Activated T-helper 9 cell treated with anti-CD3 and anti-CD28 coated beads, Interleukin-2, amount 50 U/mL, for 16 hours (primary cell): ENCODE measurements around the gene KLHL11.
"Not testable (repeated sequence)": the region's sequence is repeated elsewhere in the genome, so short reads cannot be mapped to it uniquely, and the experiment has no call there.

Source experiments
- DNase-seq: peaks from one replicate; pipeline ENCODE4 v3.0.0-alpha.2; 2020; ENCODE audit warnings: low read depth

The KLHL11 gene

DNA sequence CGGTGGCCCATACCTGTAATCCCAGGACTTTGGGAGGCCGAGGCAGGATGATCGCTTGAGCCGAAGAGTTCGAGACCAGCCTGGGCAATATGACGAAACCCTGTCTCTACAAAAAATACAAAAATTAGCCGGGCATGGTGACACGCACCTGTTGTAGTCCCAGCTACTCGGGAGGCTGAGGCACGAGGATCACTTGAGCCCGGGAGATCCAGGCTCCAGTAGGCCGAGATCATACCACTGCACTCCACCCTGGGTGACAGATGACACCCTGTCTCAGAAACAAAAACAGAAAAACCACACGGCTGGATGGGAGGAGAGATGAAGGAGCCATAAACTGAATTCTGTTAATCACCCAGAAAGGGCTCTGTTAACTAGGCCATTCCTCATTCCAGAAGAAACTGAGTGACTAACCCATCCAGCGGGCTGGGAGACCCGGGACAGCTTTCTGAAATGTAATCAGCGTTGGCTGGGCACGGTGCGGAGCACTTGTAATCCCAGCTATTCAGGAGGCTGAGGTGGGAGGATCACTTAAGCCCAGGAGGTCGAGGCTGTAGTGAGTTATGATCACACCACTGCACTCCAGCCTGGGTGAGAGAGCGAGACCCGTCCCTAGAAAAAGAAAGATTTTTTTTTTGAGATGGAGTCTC lies 28.6 kb downstream of the KLHL11 start:
- DNase-seq: no peak

DNA sequence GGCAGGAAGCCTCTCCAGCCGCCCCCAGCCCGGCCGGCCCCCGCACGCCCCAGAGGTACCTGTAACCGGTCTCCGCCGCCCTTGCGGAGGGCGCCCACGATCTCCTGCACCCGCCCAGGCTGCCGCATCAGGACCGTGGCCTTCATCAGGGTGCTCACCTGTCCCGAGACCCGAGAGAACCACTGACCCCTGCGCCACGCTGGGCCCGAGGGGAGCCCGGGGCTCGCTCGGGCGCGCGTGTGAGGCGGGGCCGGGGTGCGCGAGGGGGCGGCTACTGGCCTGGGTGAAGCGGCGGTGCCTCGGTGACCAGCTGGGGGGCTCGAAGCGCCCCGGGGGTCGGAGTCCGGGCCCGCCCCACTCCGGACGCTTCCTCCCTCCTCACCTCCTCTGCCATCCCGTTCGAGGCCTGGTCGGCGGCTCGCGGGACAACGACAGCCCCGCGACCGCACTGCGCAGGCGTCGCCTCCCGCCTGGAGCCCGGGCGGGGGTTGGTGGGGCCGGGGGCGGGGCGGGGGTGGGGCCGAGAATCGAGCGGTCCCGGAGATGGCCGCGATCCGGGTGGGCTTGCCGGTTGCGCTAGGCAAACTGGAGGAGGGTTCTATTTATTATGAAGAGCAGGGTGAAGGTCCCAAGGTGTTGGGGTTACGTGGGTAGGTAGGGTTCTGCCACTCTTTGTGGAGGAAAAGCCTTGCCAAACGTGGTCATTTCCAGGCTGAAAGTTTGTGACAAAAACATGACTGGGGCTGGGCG lies 29.2 kb downstream of the KLHL11 start, which contains the start of gene NT5C3B:
Gene NT5C3B, minus strand, starts transcription at position 433 of the 750 bp plus-strand sequence. Its CDS starts 39 bp downstream, at position 394.
- DNase-seq: peak; percentile 36

DNA sequence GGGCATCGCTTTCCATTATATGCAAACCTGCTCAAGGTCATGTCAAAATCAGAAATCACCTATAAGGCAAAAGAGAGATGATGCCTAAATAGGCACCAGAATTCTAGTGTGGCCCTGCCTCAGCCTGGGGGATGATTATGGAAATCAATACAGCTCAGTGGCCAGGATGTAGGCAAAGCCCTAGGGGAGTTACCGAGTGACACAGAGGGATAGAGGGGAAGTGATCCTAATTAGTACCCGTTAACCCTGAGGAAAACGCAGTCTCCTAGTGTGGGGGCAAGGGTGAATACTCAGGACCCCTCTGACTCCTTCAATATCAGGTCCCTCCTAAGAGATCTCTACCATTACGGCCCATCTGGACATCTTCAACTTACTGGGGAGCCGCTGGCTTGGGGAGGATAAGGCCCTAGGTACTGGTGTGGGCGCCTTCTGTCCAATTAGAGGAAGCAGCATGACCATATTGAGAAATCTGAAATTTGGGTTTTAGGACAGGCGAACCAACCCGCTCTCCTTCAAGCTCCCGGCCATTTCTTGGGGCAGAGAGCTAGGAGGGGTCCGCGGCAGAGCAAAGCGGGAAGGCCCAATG lies 29.9 kb downstream of the KLHL11 start:
- no peak for DNase-seq

DNA sequence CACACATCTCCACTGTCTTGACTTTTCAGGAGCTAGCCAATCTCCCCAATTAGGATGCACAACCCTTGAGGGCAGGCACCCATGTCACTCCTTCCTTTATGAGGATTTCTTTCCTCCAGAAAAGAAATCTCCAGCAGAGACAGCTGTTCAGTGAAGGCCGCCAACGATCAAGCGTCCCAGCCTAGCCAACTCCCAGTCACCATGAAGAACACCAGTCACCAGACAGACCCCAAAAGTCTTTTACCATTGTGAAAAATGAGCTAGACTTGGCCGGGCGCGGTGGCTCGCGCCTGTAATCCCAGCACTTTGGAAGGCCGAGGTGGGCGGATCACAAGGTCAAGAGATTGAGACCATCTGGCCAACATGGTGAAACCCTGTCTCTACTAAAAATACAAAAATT lies 35.3 kb downstream of the KLHL11 start:
- not testable (repeated sequence) for DNase-seq

DNA sequence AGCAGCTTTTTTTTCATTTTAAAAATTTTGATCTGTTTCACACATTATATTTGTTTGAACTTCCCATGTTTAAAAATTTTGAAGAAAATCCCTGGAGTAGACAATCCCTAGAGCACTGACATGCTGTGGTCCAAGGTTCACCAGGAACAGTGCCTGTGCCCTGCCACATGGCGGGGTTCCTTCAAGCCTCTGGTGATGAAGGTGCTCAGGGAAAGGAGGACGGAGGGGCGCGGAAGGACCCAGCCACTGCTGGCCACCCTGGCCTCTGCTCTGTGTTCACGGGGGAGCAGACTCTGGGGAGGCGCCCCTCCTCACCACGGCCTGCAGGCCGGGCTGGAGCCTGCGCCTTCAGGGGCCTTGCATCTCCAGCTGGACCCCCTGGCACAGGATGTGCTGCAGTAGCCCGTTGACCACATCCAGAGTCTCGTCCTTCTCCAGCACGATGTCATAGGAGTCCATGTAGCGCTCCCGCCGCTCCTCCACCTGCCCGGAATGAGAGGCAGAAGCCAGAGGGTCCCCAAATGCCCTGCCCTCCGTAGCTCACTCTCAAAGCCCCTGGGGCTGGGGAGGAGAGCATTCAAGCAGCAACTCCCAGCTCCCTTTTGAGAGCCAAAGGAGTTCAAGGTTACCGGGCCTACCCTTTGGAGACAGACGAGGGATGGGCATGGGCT lies 39.9 kb downstream of the KLHL11 start:
- no peak for DNase-seq

DNA sequence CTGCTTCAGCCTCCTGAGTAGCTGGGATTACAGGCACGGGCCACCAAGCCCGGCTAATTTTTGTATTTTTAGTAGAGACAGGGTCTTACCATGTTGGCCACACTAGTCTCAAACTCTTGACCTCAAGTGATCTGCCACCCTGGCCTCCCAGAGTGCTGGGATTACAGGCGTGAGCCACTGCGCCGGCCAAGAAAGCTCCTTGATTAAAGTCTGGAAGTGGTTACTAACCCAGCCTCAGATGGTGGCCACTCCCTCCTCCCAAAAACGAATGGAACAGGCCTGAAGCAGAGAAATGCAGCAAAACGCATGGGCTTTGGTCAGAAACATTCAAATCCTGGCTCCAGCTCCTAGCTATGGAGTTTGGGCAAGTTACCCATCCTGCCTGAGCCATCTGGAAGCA lies 41.1 kb downstream of the KLHL11 start:
- no peak for DNase-seq

DNA sequence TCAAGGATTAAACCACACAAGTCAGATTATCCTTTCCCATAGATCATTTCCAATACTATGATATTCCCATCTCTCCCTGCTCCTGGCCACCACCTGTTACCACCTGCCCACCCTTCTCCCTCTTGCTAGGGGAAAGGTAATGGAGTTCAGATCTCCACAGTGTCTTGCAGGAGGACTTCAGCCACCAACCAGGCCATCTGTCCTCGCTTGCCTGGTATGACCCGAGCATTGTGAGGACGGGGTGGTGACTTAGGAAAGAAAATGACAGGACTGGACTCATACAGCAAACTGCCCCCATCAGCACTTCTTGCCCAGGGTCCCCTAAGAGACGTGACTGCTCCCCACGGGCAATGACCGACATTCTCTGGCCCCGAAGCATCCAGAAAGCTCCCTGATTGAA lies 41.6 kb downstream of the KLHL11 start:
- no peak for DNase-seq

DNA sequence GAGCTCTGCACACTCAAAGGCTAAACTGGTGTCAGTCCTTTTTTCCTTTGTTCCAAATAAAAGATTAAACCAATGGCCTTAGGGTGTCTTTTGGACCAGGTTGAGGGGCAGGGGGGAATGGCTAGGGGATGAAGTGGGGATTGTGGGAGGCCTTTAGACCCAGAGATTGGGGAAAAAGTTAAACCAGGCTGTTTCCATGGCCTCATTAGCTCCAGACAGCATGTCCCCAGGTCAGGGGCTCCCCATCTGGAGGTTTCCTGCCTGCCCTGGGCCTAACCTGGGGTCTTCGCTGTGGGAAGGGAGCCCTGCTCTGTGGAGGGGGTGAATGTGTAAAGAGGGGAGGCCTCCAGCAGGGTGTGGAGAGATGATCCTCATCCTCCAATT lies 42.1 kb downstream of the KLHL11 start:
- DNase-seq: no peak

DNA sequence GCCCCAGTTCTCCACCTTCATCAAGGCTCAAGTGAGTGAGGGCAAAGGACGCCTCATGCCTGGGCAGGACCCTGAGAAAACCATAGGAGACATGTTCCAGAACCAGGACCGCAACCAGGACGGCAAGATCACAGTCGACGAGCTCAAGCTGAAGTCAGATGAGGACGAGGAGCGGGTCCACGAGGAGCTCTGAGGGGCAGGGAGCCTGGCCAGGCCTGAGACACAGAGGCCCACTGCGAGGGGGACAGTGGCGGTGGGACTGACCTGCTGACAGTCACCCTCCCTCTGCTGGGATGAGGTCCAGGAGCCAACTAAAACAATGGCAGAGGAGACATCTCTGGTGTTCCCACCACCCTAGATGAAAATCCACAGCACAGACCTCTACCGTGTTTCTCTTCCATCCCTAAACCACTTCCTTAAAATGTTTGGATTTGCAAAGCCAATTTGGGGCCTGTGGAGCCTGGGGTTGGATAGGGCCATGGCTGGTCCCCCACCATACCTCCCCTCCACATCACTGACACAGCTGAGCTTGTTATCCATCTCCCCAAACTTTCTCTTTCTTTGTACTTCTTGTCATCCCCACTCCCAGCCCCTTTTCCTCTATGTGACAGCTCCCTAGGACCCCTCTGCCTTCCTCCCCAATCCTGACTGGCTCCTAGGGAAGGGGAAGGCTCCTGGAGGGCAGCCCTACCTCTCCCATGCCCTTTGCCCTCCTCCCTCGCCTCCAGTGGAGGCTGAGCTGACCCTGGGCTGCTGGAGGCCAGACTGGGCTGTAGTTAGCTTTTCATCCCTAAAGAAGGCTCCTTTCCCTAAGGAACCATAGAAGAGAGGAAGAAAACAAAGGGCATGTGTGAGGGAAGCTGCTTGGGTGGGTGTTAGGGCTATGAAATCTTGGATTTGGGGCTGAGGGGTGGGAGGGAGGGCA lies 42.7 kb downstream of the KLHL11 start:
- DNase-seq: no peak

DNA sequence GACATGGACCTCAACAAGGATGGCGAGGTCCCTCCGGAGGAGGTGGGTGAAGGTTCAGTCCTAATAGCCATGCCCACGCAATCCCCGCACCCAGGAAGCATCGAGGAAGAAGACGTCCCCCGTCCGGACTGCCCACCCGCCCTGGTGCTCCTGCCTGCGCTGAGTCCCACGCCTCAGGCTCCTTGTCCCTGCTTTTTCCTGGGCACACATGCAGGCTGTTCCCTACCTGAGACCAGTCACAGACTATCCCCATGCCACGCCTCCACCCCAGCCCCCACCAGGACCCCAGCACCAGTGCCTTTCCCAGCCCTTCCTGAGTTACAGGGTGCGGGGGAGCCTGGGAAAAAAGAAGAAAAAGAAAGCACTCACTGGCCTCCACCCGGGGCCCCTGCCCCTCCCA lies 43.4 kb downstream of the KLHL11 start:
- DNase-seq: no peak

DNA sequence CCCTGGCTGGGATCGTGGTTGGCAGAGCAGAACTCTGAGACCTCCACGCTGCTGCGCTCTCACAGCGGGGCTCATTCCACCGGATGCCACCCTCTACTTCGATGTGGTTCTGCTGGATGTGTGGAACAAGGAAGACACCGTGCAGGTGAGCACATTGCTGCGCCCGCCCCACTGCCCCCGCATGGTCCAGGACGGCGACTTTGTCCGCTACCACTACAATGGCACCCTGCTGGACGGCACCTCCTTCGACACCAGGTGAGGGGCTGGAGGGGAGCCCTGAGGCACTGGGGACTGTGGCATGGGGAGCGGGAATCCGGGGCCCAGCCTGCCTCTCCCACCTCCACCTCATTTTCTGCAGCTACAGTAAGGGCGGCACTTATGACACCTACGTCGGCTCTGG lies 47.2 kb downstream of the KLHL11 start:
- DNase-seq: no peak

DNA sequence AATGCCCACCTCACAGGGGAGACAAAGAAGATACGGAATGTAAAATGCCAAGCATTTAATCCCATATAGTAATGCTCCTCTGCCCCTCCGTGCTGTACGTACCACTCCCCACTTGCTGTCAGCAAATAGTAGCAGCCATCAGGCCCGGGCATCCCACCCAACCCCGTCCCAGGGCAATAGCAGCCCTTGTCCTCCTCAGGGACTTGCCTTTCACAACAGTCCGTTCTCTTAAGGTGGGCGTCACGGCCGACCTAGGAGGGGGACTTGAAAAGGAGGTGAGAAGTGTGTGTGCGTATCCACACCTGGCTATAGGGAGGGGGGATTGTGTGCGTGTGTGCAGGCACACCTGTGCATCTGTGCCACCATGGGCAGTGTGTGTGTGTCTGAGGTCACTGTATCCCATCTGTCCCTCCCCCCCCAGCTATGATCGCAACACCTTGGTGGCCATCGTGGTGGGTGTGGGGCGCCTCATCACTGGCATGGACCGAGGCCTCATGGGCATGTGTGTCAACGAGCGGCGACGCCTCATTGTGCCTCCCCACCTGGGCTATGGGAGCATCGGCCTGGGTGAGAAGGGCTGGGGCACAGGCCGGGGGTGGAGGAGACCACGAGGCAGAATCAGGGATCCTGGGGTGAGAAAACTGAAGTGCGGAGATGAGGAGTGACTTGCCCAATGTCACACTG lies 48.4 kb downstream of the KLHL11 start:
- DNase-seq: no peak

DNA sequence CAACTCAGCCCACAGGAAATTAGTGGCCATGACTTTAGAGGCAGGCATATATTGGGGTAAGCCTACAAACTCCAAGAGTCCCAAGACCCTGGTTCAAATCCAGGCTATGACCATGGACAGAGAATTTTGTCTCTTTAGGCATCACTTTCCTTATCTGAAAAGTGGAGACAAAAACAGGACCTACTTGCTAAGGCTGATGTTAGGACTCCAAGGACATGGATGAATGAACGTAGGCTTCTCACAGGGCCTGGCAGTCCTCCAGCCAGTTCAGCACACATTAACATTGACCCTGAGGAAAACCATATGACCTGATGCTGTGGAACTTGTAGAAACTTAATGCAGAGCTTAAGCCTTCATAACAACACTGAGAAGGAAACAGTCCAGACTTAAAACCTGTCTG lies 51.0 kb downstream of the KLHL11 start:
- DNase-seq: no peak

DNA sequence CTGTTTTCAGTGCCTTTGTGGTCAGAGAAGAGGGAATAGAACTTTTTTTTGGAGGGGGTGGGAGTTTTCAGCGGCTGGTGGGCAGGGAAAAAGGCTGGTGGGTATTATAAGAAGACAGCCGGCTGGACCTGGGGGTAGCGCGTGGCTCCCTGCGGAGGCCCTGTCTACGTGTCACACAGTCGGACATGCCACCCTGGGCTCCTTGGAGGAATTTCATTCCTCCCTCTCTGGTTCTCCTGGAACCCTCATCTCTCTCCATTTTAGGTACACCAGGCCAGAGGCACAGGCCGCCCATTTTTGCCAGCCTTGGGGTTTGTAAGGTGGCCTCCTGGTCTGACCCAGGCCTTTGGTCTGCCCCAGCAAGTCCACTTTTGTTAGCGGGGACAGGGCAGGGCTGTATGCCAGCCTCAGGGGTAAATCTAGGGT lies 51.5 kb downstream of the KLHL11 start:
- DNase-seq: no peak

DNA sequence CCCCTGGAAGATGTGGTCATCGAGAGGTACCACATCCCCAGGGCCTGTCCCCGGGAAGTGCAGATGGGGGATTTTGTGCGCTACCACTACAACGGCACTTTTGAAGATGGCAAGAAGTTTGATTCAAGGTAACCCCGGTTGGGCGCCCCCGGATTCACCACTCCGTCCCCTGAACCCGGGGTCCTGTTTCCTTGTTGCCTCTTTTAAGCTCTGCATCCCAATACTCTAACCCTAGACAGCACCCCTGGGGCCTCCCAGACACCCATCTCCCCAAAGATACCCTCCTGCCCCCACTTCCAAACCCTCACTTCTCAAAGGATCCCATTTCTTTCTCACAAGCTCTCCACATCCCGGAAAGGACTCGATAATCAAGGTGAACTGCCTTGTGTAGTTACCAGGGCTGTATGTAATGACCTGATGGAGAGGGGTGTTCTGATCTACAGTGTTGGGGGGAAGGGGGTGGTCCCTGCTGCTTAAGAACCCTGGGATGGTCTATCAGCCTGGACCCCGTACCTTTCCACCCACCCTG lies 52.0 kb downstream of the KLHL11 start:
- DNase-seq: no peak

DNA sequence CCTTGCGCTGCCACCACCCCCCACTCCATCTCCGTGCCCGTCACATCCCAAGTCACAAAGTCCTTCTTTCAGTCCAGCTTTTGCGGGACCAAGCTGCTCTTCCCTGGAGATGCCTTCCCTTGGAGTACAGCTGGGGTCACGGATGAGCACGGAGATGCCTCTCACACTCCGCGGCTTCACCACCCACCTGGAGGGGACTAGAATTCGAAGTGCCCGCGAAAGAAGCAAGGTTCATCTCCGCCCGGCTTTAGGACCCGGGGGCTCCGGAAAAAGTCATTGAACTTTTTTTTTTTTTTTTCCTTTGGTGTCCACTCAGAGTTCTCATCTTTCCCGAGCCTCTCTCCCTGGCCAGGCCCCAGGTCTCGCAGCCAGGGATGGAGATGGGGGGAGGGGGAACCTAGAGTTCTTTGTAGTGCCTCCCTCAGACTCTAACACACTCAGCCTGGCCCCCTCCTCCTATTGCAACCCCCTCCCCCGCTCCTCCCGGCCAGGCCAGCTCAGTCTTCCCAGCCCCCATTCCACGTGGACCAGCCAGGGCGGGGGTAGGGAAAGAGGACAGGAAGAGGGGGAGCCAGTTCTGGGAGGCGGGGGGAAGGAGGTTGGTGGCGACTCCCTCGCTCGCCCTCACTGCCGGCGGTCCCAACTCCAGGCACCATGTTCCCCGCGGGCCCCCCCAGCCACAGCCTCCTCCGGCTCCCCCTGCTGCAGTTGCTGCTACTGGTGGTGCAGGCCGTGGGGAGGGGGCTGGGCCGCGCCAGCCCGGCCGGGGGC lies 52.7 kb downstream of the KLHL11 start, which contains the start of gene FKBP10:
Gene FKBP10, plus strand, starts transcription at position 624 of the 771 bp plus-strand sequence. Its CDS starts 31 bp downstream, at position 655.
- DNase-seq: no peak

DNA sequence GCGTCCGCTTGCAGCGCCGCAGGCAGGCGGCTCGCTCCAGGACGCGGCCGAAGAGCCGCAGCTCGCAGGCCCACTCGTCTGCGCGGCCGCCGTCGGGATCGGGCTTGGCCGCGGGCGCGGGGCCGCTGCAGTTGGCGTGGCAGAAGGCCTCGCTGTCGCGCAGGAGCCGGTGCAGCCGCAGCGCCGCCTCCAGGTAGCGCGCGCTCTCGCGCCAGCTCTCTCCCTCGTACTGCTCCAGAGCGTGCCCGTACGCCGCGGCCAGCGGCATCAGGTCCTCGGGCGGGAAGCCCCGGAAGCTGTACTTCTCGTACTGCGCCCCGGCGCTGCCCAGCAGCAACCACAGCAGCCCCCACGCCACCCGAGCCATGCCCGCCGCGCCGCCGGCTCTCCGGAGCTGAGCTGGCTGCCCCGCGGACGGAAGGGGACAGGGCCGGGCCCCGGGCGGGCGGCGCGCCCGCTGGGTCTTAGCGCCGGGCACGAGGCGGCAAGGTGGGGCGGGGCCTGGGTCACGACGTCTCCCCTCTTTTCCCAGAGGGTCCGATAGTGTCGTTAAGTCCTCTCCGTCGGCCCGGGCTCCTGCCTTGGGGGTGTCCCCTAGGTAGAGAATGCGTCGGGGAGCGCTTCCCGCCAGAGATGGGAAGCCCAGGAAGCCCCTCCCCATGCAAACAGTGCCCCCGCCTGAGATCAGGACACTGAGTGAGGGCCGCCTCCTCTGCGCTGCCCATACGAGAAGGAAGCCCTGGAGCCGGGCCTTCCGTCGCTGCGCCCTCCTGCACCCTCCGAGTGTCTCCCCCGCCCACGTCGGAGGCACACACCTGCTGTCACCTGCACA lies 53.5 kb downstream of the KLHL11 start, which contains the start of gene P3H4:
Gene P3H4, minus strand, starts transcription at position 401 of the 832 bp plus-strand sequence. Its CDS starts 34 bp downstream, at position 367.
- DNase-seq: peak; percentile 63

DNA sequence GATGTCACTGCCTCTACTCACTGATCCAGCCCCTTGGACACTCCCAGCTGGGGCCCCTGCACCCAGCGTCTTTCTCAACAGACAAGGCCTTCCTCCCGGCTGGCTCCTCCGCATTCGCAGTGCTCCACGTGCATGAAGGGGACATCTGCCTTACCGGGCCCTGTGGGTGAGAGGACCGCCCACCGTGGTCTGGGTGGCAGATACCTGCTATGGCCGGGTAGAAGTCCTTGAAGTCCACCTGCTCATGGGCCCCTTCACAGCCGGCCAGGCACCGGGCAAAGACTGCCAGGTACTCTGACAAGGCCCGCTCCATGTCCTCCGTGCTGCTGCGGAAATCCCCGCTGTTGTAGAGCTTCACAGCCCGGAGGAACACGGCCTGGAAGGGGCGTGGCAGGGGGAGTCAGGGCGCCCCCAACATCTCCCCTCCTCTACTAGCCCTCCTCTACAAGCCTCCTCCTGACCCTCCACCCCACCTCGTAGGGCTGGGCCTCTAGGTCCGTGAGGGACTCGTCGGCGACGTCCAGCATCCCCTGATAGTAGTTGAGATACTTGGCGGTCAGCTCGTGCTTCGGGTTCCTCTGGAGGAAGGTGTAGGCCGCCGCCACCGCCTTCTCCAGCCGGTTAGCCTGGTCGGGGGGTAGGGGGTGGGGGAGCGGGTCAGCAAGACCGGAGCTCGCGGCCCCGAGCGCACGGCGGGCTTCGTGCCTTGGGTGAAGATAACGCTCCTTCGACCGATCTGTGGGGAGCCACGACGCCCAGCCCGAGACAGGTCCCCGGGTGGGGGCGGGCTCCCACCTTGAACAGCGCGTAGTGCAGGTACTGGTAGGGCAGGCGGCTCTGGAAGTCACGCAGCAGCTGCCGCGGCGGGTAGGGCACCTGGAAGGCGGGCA lies 54.3 kb downstream of the KLHL11 start:
- DNase-seq: no peak
